ENCODE measurements around the gene KIF26B.

DNA sequence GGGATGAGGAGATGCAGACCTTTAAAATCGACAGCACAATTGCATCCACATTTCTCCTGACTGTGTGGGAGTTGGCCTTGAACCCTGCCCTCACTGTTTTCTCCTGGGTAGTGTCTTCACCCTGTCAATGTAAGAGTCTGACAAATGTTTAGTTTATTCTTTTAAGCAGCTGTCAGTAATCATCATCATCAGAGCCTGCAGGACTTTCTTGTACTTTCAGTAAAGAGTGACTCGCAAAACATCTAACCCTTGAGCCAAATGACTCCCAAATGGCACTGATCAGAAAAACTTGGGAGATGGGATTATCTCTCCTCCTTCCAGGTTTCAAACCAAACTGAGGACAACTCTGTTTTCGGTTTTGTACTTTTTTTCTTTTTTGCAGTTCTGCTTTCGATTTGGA lies 460.2 kb downstream of the KIF26B start:
- TF ChIP-seq, protein P1, sequence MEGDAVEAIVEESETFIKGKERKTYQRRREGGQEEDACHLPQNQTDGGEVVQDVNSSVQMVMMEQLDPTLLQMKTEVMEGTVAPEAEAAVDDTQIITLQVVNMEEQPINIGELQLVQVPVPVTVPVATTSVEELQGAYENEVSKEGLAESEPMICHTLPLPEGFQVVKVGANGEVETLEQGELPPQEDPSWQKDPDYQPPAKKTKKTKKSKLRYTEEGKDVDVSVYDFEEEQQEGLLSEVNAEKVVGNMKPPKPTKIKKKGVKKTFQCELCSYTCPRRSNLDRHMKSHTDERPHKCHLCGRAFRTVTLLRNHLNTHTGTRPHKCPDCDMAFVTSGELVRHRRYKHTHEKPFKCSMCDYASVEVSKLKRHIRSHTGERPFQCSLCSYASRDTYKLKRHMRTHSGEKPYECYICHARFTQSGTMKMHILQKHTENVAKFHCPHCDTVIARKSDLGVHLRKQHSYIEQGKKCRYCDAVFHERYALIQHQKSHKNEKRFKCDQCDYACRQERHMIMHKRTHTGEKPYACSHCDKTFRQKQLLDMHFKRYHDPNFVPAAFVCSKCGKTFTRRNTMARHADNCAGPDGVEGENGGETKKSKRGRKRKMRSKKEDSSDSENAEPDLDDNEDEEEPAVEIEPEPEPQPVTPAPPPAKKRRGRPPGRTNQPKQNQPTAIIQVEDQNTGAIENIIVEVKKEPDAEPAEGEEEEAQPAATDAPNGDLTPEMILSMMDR (IDR thresholded peaks at IDR 0.05) = no peak
- TF ChIP-seq POLR2A (IDR thresholded peaks at IDR 0.05) = no peak

Measured in tibial nerve (tissue), 3 donors.